HG02798 (cell line): Measurements from ENCODE around the gene VNN1.
"Not testable (repeated sequence)": the region's sequence is repeated elsewhere in the genome, so short reads cannot be mapped to it uniquely, and the experiment has no call there.

ENCODE experiments used
- ATAC-seq: cut with Tn5 transposase; IDR thresholded peaks from one replicate; pipeline ENCODE4 v1.9.1; 2021; ENCODE audit warnings: mild to moderate bottlenecking; ENCODE audit not compliant: unreplicated experiment, poor library complexity

Gene VNN1

DNA sequence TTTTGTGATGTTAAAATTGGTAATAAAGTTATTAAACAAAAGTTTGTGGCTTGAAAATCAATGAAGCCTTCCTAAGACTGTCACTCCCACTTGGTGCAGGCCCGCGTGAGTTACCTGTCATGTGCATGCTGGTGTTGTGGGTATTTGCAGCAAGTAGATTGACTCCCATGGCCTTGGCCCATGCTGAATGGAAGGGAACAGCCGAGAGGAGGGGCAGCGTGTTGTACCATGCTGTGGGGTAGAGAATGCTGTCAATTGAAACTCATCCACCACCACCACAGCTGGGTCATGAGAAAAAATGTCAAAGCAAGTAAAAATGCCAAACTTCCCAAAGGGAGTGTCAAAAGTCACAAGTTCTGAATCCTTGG lies 12.7 kb upstream of the VNN1 start:
- no peak for ATAC-seq

DNA sequence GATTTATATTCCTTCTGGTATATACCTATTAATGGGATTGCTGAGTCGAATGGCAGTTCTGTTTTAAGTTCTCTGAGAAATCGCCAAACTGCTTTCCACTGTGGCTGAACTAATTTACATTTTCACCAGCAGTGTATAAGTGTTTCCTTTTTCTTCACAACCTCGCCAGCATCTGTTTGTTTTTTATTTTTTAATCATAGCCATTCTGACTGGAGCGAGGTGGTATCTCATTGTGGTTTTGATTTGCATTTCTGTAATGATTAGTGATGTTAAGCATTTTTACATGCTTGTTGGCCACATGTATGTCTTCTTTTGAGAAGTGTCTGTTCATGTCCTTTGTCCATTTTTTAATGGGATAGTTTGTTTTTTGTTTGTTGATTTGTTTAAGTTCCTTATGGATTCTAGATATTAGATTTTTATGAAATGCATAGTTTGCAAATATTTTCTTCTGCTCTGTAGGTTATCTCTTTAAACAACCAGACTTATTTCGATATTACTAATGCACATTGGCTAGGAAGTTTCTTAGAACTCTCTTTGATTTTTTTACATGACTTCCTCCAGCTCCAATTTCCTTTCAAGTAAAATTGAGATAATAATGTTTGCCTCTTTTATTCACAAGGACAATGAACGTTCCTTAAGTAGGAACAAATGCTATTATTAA lies 12.2 kb upstream of the VNN1 start:
- peak; percentile 76 for ATAC-seq

DNA sequence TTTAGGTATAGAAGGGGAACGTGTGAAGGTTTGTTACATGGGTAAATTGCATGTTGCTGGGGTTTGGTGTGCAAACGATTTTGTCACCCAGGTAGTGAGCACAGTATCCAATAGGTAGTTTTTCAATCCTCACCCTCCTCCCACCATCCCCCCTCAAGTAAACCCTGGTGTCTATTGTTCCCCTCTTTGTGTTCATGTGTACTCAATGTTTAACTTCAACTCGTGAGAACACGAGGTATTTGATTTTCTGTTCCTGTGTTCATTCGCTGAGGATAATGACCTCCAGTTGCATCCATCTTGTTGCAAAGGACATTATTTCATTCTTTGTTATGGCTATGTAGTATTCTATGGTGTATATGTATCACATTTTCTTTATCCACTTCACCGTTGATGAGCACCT lies 11.6 kb upstream of the VNN1 start:
- ATAC-seq: peak; percentile 8

DNA sequence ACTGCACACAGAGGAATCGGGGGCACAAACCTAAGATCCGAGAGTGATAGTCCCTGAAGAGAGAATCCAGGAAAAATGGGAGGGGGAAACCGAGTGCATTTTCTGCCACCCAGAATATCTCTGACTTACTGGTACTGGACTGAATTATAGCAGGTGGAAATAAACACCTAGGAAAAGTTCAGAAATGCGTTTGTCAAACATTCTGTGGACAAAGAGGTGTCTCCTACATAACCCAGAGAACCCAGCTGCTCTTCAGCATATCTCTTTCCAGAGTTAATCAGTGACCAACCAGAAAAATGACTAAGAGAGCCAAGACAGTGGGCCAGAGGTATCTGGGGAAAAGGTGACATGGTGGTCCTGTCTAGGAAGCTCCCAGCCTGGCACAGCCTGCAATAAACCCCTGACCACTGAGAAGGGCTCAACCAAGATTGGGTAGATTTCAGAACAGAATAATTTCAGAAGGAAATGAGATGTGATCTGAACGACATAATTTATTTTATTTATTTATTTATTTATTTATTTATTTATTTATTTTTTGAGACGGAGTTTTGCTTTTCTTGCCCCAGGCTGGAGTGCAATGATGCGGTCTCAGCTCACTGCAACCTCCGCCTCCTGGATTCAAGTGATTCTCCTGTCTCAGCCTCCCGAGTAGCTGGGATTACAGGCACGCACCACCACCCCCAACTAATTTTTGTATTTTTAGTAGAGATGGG lies 6.0 kb upstream of the VNN1 start:
- no peak for ATAC-seq

DNA sequence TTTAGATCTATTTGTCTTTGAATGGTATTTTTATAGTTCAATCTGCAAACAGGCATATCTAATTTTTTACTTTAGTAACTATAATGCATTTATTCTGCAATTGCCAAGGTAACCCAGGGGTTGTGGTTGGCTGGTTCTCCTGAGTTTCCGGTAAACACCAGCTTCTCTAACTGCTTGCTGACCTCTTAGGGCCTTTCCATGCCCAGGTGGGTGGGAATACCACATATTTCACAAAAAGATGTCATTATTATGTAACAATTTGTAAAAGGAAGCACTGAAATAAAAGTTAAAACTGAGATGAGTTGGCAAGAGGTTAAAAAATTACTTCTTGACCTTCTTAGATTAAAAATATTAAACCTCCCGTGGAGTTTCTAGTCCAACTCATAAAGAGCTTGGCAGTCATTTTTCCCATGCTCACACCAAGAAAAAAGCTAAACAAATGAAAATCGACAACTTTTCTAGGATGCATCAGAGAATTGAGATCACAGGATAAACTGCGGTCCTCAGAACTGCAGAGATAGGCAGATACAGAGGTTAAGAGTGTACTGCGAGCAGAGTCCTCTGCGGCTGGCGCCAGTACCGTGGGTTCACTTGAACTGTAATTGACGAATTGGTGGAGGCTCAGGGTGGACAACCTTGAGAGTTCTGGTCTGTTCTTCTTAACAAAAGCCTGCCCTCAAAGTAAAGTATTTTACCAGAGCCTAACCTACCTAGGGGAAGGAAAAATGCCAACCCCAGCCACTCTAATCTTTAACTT lies 2.2 kb upstream of the VNN1 start:
- no peak for ATAC-seq

DNA sequence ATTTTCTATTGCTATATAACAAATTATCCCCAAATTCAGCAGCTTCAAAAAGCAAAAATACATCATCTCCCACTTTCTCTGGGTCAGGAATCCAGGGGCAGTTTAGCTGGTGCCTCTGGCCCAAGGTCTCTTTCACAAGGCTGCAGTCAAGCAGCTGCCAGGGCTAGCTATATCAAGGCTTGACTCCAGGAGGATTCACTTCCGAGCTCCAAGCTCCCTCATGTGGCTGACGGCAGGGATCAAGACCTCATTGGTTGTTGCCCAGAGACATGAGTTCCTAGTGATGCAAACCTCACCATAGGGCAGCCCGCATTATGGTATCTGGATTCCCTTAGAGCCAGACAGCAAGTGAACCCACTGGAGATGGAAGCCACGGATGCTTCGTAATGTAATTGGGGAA lies 1.3 kb upstream of the VNN1 start:
- ATAC-seq: no peak

DNA sequence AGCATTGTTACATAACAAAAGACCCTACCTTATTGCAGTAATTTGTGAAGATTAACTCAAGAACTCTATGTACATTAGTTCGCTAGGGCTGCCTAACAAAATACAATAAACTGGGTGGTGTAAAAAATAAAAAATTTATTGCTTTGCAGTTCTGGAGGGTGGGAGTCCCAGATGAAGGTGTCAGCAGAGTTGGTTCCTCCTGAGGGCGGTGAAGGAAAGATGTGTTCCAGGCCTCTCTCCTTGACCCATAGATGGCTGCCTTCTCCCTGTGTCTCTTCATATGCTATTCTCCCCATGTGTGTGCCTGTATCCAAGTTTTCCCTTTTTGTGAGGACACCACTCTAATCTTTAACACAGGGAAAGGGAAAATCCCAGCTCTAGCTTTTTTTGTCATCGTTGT lies 305 bp upstream of the VNN1 start:
- ATAC-seq: no peak

DNA sequence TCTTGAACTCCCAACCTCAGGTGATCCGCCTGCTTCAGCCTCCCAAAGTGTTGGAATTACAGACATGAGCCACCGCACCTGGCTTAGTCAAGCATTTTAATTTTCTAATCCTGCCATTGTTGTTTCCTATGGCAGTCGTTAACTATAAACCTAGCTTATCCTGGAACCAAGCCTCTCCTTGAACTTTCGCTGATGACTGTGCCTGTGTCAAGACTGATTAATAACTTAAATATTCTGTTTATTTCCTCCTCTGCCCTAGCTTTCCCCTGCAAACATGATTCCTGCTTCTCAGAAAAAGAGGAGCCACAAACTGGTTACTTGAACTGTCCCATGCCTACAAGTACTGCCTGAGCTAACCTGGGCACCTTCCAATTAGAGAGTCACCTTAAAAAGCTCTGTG lies 1.5 kb downstream of the VNN1 start:
- no peak for ATAC-seq

DNA sequence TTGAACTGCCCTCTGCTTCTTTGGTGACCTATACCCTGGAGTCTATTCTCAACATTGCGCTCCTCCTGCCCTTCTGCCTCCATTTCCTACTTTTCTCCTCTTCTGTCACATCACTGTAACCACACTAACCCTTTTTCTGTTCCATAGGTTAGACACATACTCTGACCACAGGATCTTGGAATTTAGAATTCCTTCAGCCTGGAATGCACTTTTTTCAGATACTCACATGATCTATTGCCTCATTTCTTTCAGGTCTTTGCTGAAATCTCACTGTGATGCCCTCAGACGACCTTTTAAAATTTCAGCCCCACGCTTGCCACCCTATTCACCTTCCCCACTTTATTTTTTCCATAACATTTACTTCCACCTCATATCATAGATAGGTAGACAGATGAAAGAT lies 5.1 kb downstream of the VNN1 start:
- ATAC-seq: no peak

DNA sequence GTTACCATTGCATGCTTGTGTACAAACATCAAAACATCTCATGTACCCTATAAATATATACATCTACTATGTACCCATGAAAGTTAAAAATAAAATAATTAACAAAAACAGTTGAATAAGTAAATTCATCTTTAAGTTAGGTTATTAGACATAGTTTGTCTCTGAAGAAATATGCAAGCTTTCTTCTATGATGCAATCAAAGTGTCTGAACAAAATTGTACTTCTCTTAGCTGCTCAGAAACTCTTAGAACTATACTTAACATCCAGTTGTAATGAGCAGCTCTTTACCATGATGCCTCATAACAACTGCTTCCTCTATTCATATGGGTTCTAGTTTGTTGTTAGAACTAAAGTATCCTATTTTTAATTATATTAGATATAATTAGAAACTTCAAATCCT lies 5.9 kb downstream of the VNN1 start:
- no peak for ATAC-seq

DNA sequence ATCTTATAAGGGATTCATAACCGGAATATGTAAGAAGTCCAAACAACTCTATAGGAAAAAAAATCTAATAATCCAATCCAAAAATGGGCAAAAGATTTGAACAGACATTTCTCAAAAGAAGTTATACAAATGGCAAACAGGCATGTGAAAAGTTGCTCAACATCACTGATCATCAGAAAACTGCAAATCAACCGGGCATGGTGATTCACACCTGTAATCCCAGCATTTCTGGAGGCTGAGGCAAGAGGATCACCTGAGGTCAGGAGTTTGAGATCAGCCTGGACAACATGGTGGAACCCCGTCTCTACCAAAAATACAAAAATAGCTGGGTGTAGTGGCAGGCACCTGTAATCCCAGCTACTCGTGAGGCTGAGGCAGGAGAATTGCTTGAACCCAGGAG lies 7.1 kb downstream of the VNN1 start:
- ATAC-seq: not testable (repeated sequence)

DNA sequence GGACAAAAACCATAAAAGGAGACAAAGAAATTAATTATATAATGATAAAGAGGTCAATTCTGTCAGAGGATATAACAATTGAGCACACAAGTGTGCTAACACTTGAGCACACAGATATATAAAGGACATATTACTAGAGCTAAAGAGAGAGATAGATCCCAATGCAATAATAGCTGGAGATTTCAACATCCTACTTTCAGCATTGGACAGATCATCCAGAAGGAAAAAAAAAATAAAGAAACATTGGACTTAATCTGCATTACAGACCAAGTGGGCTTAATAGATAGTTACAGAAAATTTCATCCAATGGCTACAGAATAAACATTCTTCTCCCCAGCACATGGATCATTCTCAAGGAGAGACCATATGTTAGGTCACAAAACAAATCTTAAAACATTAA lies 9.9 kb downstream of the VNN1 start:
- no peak for ATAC-seq

DNA sequence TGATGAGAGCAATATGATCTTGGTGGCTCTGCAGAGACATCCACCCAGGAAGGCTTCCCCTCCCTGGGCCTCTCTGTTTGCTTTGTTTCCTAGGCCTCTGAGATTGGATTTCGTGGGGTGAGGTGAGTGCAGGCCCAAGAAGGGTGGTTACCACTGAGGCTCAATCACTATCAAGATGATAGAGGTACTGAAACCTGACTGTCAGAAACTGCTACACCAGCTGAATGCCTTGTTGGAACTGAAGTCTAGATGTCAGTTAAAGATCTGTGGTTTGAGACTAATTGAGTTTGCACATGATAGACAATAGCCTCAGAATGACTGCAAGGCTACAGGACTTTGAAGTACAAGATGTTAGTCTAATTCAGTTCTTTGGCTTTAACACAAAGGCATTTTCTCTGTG lies 15.2 kb downstream of the VNN1 start:
- ATAC-seq: peak; percentile 51

DNA sequence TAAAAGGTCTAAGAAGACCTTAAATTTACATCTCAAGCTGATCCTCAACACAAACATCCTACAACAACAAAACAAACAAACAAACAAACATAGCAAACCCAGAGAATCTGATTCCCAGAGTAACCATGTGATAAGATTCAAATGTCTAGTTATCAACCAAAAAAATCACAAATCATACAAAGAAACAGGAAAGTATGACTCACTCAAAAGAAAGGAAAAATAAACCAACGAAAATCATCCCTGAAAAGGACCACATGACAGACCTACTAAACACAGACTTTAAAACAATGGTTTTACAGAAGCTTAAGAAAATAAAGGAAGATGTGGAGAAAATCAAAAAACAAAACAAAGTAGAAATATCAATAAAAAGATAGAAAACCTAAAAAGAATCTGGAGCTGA lies 18.1 kb downstream of the VNN1 start:
- no peak for ATAC-seq

DNA sequence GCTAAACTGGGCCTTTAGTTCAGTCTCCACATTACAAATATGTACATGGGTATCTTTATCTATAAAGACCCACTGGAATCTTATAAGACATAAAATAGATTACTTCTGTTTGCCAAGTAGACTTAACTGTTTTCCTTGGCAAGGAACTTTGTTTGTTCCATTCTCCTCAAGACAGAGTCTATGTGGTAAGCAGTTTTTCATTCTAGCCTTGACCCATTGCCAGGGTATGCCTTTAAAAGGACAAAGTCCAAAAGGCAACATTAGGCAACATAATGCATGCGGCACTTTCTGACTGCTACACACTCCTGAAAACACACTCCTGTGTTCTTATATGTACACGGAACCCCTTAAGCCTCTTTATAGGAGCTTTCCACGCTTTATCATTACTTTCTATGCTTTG lies 20.4 kb downstream of the VNN1 start:
- ATAC-seq: no peak

DNA sequence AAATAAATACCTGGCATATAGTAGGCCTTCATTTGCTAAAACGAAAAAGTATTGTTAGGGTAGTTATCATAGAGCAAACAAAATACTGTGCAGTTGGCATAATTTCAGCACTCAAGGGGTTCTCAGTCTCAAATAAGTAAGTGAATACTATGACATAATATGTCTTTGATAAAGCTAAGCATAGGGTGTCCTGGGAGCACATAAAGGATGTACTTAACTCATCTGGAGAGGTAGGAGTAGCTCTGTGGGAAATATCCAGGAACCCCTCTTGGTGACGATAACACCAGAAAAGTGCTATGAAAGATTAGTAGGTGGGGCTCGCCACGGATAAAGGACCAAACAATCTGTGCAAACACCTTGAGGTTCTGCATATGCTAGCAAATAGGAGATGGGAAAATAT lies 23.2 kb downstream of the VNN1 start:
- ATAC-seq: no peak

DNA sequence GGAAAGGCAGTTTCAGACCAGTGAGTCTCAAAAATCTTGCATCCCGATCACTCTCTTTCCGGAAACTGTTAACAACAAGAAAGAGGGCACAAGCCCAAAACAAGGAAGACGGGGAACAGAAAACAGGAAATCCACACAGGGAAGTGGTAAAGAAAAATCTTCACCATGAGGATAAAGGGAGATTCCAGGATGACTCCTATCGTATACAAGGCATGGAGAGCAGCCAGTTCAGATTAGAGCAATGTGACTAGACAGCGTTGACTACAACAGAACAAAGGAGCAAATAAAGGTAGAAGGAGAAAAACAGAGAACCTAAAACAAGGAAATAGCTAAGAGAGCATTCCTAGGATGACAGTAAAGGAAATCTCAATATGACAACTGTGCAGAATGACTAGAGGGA lies 26.5 kb downstream of the VNN1 start:
- no peak for ATAC-seq

DNA sequence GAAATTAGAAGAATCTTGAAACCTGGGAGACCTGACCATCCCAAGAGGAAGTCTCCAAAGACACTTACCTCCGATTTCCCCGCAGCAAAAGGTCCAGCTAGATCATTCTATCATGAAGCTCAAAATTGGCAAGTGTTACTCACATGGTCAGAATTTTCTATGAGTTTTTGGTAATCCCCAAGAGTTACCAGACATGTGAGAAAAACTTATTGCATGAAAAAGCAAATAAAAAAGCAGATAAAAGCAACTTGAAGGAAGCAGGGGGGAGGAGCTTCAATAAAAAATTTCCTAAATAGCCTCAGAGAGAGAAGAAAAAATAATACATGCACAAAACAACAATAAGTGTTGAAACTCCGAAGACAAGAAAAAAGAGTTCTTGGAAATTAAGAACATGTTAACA lies 27.3 kb downstream of the VNN1 start:
- ATAC-seq: no peak

DNA sequence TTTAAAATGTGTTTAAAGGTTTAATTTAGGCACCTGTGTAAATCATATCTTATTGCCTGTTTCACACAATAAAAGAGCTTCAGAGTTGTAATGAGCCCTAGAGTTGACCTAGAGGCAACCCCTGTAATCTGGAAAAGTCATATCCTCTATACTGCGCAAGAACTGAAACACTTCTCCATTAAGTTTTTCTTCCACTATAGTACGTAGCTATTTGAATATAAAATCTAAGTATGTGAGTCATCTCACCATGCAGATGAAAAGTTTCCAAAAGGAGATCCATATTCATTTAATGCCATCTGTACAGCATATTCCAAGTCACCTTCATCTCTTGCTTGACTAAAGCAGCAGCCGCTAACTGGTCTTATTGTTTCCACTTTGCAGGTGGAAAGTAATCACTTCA lies 28.8 kb downstream of the VNN1 start:
- ATAC-seq: no peak

DNA sequence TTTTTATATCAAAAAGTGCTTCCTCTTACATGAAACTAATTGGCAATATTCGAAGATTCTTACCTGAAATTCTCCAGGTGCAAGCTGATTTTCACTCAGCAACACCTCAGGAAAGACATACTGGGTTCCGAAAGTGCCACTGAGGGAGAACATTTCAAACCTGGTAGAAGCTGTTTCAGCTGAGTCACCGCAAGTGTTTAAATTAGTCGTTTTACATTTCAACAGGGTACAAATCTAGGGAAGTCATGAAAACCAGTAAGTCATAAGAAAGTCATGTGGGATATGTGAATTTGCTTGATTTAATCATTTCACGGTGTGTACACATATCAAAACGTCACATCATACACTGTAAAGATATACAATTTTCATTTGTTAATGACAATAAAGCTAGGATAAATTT lies 29.6 kb downstream of the VNN1 start:
- no peak for ATAC-seq

DNA sequence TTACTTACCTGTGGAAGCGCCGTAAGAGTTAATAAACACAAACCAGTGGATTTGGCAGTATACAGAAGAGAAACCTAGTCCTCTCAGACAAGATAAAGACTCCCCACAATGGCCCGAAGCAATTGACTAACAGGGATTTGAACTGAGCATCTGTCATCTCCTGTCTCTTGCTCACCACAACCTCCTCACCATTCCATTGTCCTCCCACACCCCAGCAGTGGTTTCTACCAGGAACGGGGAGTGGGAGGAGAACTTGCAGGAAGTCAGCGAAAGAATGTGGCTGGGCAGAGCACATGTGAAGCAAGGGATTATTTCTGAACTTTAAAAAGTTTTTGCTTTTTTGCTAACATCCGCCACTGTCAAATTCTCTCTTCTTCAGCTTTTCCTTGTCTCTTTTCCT lies 30.3 kb downstream of the VNN1 start:
- ATAC-seq: no peak

DNA sequence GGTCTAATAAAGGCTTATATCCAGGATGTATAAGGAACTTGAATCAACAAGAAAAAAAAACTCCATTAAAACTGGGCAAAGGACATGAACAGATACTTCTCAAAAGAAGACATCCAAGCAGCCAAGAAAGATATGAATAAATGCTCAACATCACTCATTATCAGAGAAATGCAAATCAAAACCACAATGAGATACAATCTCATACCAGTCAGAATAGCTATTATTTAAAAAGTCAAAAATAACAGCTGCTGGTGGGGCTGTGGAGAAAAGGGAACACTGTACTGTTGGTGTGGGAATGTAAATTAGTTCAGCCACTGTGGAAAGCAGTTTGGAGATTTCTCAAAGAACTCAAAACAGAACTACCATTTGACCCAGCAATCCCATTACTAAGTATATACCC lies 34.8 kb downstream of the VNN1 start:
- ATAC-seq: not testable (repeated sequence)
